Neural progenitor cell (in vitro differentiated cells): ENCODE results near the gene SLC16A12. TPM values are rescaled to one million over a fixed set of nuclear protein-coding genes. Genes with fewer than 3 reads are reported as not detected.

Experiments
- DNase-seq: peaks from one replicate; pipeline ENCODE4 v3.0.0-alpha.2; 2016; ENCODE audit warnings: low spot score
- H2AFZ ChIP-seq: fragments of 200-600 bp; sonication (generic); replicated peaks from 2 replicates; pipeline ENCODE4 v1.6.1; 2016; ENCODE audit warnings: antibody characterized with exemption
- H3F3A ChIP-seq: fragments of 200-600 bp; sonication (generic); 2 replicates; pipeline ENCODE4 v1.6.1; 2016; ENCODE audit warnings: antibody characterized with exemption, low read depth
- H3K27ac ChIP-seq: fragments of 200-600 bp; sonication (generic); 2 replicates; pipeline ENCODE4 v1.5.1; 2016; ENCODE audit warnings: mild to moderate bottlenecking
- H3K27me3 ChIP-seq: fragments of 200-600 bp; sonication (generic); 2 replicates; pipeline ENCODE4 v1.6.1; 2016; ENCODE audit warnings: mild to moderate bottlenecking, moderate library complexity
- H3K36me3 ChIP-seq: fragments of 200-600 bp; sonication (generic); 2 replicates; pipeline ENCODE4 v1.5.1; 2016
- H3K4me1 ChIP-seq: fragments of 200-600 bp; sonication (generic); 2 replicates; pipeline ENCODE4 v1.6.1; 2016; ENCODE audit warnings: mixed run types
- H3K4me2 ChIP-seq: fragments of 200-600 bp; sonication (generic); 2 replicates; pipeline ENCODE4 v1.6.1; 2016
- H3K4me3 ChIP-seq: fragments of 200-600 bp; sonication (generic); 2 replicates; pipeline ENCODE4 v1.5.1; 2016
- H3K79me2 ChIP-seq: fragments of 200-600 bp; sonication (generic); 2 replicates; pipeline ENCODE4 v1.6.1; 2016; ENCODE audit warnings: low read depth
- H3K9ac ChIP-seq: fragments of 200-600 bp; sonication (generic); 2 replicates; pipeline ENCODE4 v1.6.1; 2016
- H3K9me3 ChIP-seq: fragments of 200-600 bp; sonication (generic); 2 replicates; pipeline ENCODE4 v1.5.1; 2016; ENCODE audit warnings: low read depth
- H4K20me1 ChIP-seq: fragments of 200-600 bp; sonication (generic); 2 replicates; pipeline ENCODE4 v1.6.1; 2016; ENCODE audit warnings: low read depth
- H3K27ac Mint-ChIP-seq: 3 replicates; pipeline ENCODE4 v1.8.0; 2021; ENCODE audit warnings: mixed read lengths
- H3K27me3 Mint-ChIP-seq: 2 replicates; pipeline ENCODE4 v1.8.0; 2022; ENCODE audit warnings: low read depth, mild to moderate bottlenecking, inconsistent platforms, moderate library complexity, mixed read lengths; ENCODE audit not compliant: insufficient read depth
- H3K36me3 Mint-ChIP-seq: 3 replicates; pipeline ENCODE4 v1.8.0; 2021; ENCODE audit warnings: mixed read lengths
- H3K4me1 Mint-ChIP-seq: 3 replicates; pipeline ENCODE4 v1.8.0; 2021; ENCODE audit warnings: mixed read lengths
- H3K4me3 Mint-ChIP-seq: 3 replicates; pipeline ENCODE4 v1.8.0; 2021; ENCODE audit warnings: mild to moderate bottlenecking, moderate library complexity, mixed read lengths
- H3K9me3 Mint-ChIP-seq: 3 replicates; pipeline ENCODE4 v1.8.0; 2020; ENCODE audit warnings: mixed read lengths
- CTCF ChIP-seq: fragments of 200-600 bp; sonication (generic); IDR thresholded peaks from 2 replicates; pipeline ENCODE4 v1.5.1; 2017; ENCODE audit warnings: antibody characterized with exemption, mild to moderate bottlenecking
- EZH2 ChIP-seq: fragments of 200-600 bp; sonication (generic); IDR thresholded peaks from 2 replicates; pipeline ENCODE4 v1.6.1; 2017; ENCODE audit warnings: antibody characterized with exemption, mild to moderate bottlenecking, moderate library complexity
- EZH2phosphoT487 ChIP-seq: fragments of 200-600 bp; sonication (generic); IDR thresholded peaks from 2 replicates; pipeline ENCODE4 v1.6.1; 2017; ENCODE audit warnings: antibody characterized with exemption
- total RNA-seq: library from RNA; depleted of rRNA; stranded (reverse); fragments of >200 nt; gene quantifications from 2 replicates; pipeline ENCODE4 v1.2.3, GENCODE V29; 2015; ENCODE audit warnings: low replicate concordance

SLC16A12 gene
- total RNA-seq, 1 donor from 2014 or later = not detected

GRCh38 chr10:89438525-89438924 lies 96.9 kb downstream of the SLC16A12 start:
- Histone ChIP-seq H3K4me2 (no peak overlapping the region), H3K4me1 (no peaks in the 10 kb centered on the region), H3F3A (no peaks in the 10 kb centered on the region), H3K9me3 (no peaks in the 10 kb centered on the region), H3K27ac (no peak overlapping the region), H3K4me3 (no peak overlapping the region), H3K9ac (no peak overlapping the region), H3K79me2 (no peaks in the 10 kb centered on the region), H3K36me3 (no peaks in the 10 kb centered on the region), H4K20me1 (no peaks in the 10 kb centered on the region), H2AFZ (no peak overlapping the region), H3K27me3 (no peaks in the 10 kb centered on the region)
- TF ChIP-seq EZH2phosphoT487 = no peak
- no peak for TF ChIP-seq CTCF
- no peak for TF ChIP-seq EZH2
- Mint-ChIP-seq H3K9me3 (no peaks in the 10 kb centered on the region), H3K36me3 (no peaks in the 10 kb centered on the region), H3K4me1 (no peaks in the 10 kb centered on the region), H3K4me3 (no peak overlapping the region), H3K27ac (no peak overlapping the region), H3K27me3 (no peaks in the 10 kb centered on the region)
- no peak for DNase-seq

DNA sequence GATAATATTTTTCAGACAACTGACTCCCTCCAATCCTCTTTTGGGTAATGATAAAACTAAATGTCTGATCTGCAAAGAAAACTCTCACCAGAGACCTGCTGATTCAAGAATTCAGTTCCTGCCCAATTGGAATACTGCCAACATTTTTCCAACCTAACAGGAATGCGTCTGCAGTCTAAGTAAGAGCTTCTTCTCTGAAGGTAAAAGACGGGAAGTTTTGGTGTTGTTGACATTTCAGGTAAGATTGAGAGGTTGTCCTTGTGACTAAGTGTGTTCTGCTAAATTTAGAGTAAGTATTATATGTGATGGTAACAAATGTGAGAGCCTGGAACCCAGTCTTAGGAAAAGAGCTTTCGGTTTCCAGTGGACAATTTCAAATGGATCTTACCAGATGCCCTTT lies 103.4 kb downstream of the SLC16A12 start:
- Mint-ChIP-seq H3K27ac (no peak overlapping the region), H3K36me3 (no peaks in the 10 kb centered on the region), H3K4me1 (no peaks in the 10 kb centered on the region), H3K9me3 (no peaks in the 10 kb centered on the region), H3K27me3 (no peaks in the 10 kb centered on the region), H3K4me3 (no peak overlapping the region)
- no peak for DNase-seq
- no peak overlapping the region for H3K27ac ChIP-seq
- H3F3A ChIP-seq = no peaks in the 10 kb centered on the region
- no peaks in the 10 kb centered on the region for H4K20me1 ChIP-seq
- H2AFZ ChIP-seq = no peak overlapping the region
- H3K4me3 ChIP-seq = no peak overlapping the region
- no peak for TF ChIP-seq EZH2
- no peak for TF ChIP-seq CTCF
- no peak for TF ChIP-seq EZH2phosphoT487
- no peaks in the 10 kb centered on the region for H3K36me3 ChIP-seq
- no peak overlapping the region for H3K4me2 ChIP-seq
- no peaks in the 10 kb centered on the region for H3K9me3 ChIP-seq
- no peaks in the 10 kb centered on the region for H3K27me3 ChIP-seq
- H3K4me1 ChIP-seq = no peaks in the 10 kb centered on the region
- H3K9ac ChIP-seq = no peak overlapping the region
- no peaks in the 10 kb centered on the region for H3K79me2 ChIP-seq

- TF ChIP-seq EZH2 (no peak), EZH2phosphoT487 (no peak), CTCF (no peak)
- no peak overlapping the region for H2AFZ ChIP-seq
- H3K4me2 ChIP-seq = no peak overlapping the region
- no peak for DNase-seq
- H3K27me3 ChIP-seq = no peaks in the 10 kb centered on the region
- no peak overlapping the region for H3K9ac ChIP-seq
- Mint-ChIP-seq H3K9me3 (no peaks in the 10 kb centered on the region), H3K36me3 (no peaks in the 10 kb centered on the region), H3K4me1 (no peaks in the 10 kb centered on the region), H3K4me3 (no peak overlapping the region), H3K27ac (no peak overlapping the region), H3K27me3 (no peaks in the 10 kb centered on the region)
- no peak overlapping the region for H3K4me3 ChIP-seq
- H3K79me2 ChIP-seq = no peaks in the 10 kb centered on the region
- no peaks in the 10 kb centered on the region for H3K36me3 ChIP-seq
- no peaks in the 10 kb centered on the region for H3F3A ChIP-seq
- H3K4me1 ChIP-seq = no peaks in the 10 kb centered on the region
- H3K27ac ChIP-seq = no peak overlapping the region
- no peaks in the 10 kb centered on the region for H4K20me1 ChIP-seq
- no peaks in the 10 kb centered on the region for H3K9me3 ChIP-seq
Observed at GRCh38 chr10:89428877-89429276, 106.5 kb downstream of the SLC16A12 start.
